SJSA1 (cell line): ENCODE data around the gene NAB2. TPM values are rescaled to one million over a fixed set of nuclear protein-coding genes. Genes with fewer than 3 reads are reported as not detected.
"Not testable (repeated sequence)": the region's sequence is repeated elsewhere in the genome, so short reads cannot be mapped to it uniquely, and the experiment has no call there.

Experiments used
- DNase-seq, 2 experiments: peaks; one replicate each; pipeline ENCODE4 v3.0.0-alpha.2; 2015 to 2020; ENCODE audit warnings: low spot score in 2 of 2, low read depth in 1 of 2
- H3K27ac ChIP-seq: fragments of 250-450 bp; sonication (Bioruptor Pico); 2 replicates; pipeline ENCODE4 v1.5.1; 2020; ENCODE audit warnings: mild to moderate bottlenecking, moderate library complexity
- H3K27me3 ChIP-seq: fragments of 250-450 bp; sonication (Bioruptor Pico); replicated peaks from 2 replicates; pipeline ENCODE4 v1.5.1; 2020; ENCODE audit warnings: mild to moderate bottlenecking, moderate library complexity
- H3K36me3 ChIP-seq: fragments of 250-450 bp; sonication (Bioruptor Pico); 2 replicates; pipeline ENCODE4 v1.5.1; 2020; ENCODE audit warnings: mild to moderate bottlenecking
- H3K4me1 ChIP-seq: fragments of 250-450 bp; sonication (Bioruptor Pico); replicated peaks from 2 replicates; pipeline ENCODE4 v1.6.1; 2021; ENCODE audit warnings: mild to moderate bottlenecking
- H3K4me3 ChIP-seq: fragments of 250-450 bp; sonication (Bioruptor Pico); 2 replicates; pipeline ENCODE4 v1.5.1; 2020; ENCODE audit warnings: mild to moderate bottlenecking
- H3K9me3 ChIP-seq: fragments of 250-450 bp; sonication (Bioruptor Pico); replicated peaks from 2 replicates; pipeline ENCODE4 v1.5.1; 2020; ENCODE audit warnings: mild to moderate bottlenecking
- total RNA-seq: library from RNA; depleted of rRNA; stranded (reverse); fragments of >200 nt; shearing (Covaris generic); gene quantifications from 2 replicates; pipeline ENCODE4 v1.2.3, GENCODE V29; 2014

NAB2 gene
- total RNA-seq, 1 experiment from 2014 or later: 21.6 TPM

- H3K9me3 ChIP-seq, H3K27ac ChIP-seq, H3K4me3 ChIP-seq, H3K27me3 ChIP-seq, H3K36me3 ChIP-seq, DNase-seq: not testable (repeated sequence)
- peaks cover 17% of the 10 kb centered on the region for H3K4me1 ChIP-seq
Measured at GRCh38 chr12:57120718-57121117, 31.8 kb downstream of the NAB2 start.

- Histone ChIP-seq H3K4me3 (no peak overlapping the region), H3K27me3 (no peaks in the 10 kb centered on the region), H3K4me1 (peaks cover 15% of the 10 kb centered on the region), H3K9me3 (no peaks in the 10 kb centered on the region), H3K27ac (no peak overlapping the region), H3K36me3 (no peaks in the 10 kb centered on the region)
- DNase-seq: no peak
Measured at GRCh38 chr12:57123813-57124212, 34.9 kb downstream of the NAB2 start.

GRCh38 chr12:57124261-57124877 is 35.5 kb downstream of the NAB2 start:
- H3K27me3 ChIP-seq: no peaks in the 10 kb centered on the region
- H3K27ac ChIP-seq: no peak overlapping the region
- no peak overlapping the region for H3K4me3 ChIP-seq
- H3K36me3 ChIP-seq: no peaks in the 10 kb centered on the region
- H3K9me3 ChIP-seq: no peaks in the 10 kb centered on the region
- peak; percentile 59 to 78 for DNase-seq
- H3K4me1 ChIP-seq: peaks cover 9% of the 10 kb centered on the region

GRCh38 chr12:57126061-57126460 is 37.1 kb downstream of the NAB2 start:
- Histone ChIP-seq H3K27me3 (no peaks in the 10 kb centered on the region), H3K27ac (no peak overlapping the region), H3K4me3 (no peak overlapping the region), H3K9me3 (no peaks in the 10 kb centered on the region), H3K36me3 (0 out of 2 replicates have a peak, but pooled peaks cover 2% of the 10 kb centered on the region), H3K4me1 (peaks cover 18% of the 10 kb centered on the region)
- DNase-seq: no peak

GRCh38 chr12:57126561-57126960 is 37.6 kb downstream of the NAB2 start:
- DNase-seq: no peak
- H3K27me3 ChIP-seq: no peaks in the 10 kb centered on the region
- no peak overlapping the region for H3K4me3 ChIP-seq
- H3K27ac ChIP-seq: no peak overlapping the region
- H3K36me3 ChIP-seq: peaks cover 6% of the 10 kb centered on the region; the same call in 1 of the 2 replicates
- no peaks in the 10 kb centered on the region for H3K9me3 ChIP-seq
- H3K4me1 ChIP-seq: peaks cover 23% of the 10 kb centered on the region

GRCh38 chr12:57127101-57127725 is 38.3 kb downstream of the NAB2 start:
- Histone ChIP-seq H3K4me1 (peaks cover 30% of the 10 kb centered on the region), H3K27ac (no peak overlapping the region), H3K36me3 (peaks cover 12% of the 10 kb centered on the region; the same call in 1 of the 2 replicates), H3K4me3 (peak overlapping the region; percentile 65), H3K9me3 (no peaks in the 10 kb centered on the region), H3K27me3 (no peaks in the 10 kb centered on the region)
- peak in 1 of 2 experiments; percentile 72 for DNase-seq

- DNase-seq: peak; percentile 85 to 90
- Histone ChIP-seq H3K27me3 (no peaks in the 10 kb centered on the region), H3K4me1 (peaks cover 37% of the 10 kb centered on the region), H3K36me3 (peaks cover 14% of the 10 kb centered on the region; the same call in 1 of the 2 replicates), H3K27ac (peak within 1 kb of the TSS; percentile 36), H3K4me3 (peak within 1 kb of the TSS; percentile 65), H3K9me3 (no peaks in the 10 kb centered on the region)
Measured at GRCh38 chr12:57127726-57128518, 39.0 kb downstream of the NAB2 start, which contains the start of gene LRP1. Gene LRP1 (plus strand): TSS chr12:57128483. CDS start chr12:57128965, 482 bp downstream.

- no peaks in the 10 kb centered on the region for H3K27me3 ChIP-seq
- no peak overlapping the region; the same call in 1 of the 2 replicates for H3K27ac ChIP-seq
- DNase-seq: no peak
- H3K9me3 ChIP-seq: no peaks in the 10 kb centered on the region
- H3K36me3 ChIP-seq: peaks cover 14% of the 10 kb centered on the region; the same call in 1 of the 2 replicates
- peak overlapping the region; percentile 65 for H3K4me3 ChIP-seq
- peaks cover 43% of the 10 kb centered on the region for H3K4me1 ChIP-seq
Measured at GRCh38 chr12:57128519-57129247, 39.8 kb downstream of the NAB2 start.

GRCh38 chr12:57129321-57129842 is 40.5 kb downstream of the NAB2 start:
- no peaks in the 10 kb centered on the region for H3K27me3 ChIP-seq
- no peak overlapping the region for H3K27ac ChIP-seq
- H3K36me3 ChIP-seq: peaks cover 14% of the 10 kb centered on the region; the same call in 1 of the 2 replicates
- H3K4me1 ChIP-seq: peaks cover 50% of the 10 kb centered on the region
- H3K4me3 ChIP-seq: peak overlapping the region; percentile 65
- no peaks in the 10 kb centered on the region for H3K9me3 ChIP-seq
- no peak for DNase-seq

- H3K4me1 ChIP-seq: peaks cover 55% of the 10 kb centered on the region
- H3K36me3 ChIP-seq: peaks cover 18% of the 10 kb centered on the region; the same call in 1 of the 2 replicates
- H3K9me3 ChIP-seq: no peaks in the 10 kb centered on the region
- no peak overlapping the region for H3K27ac ChIP-seq
- DNase-seq: no peak
- H3K4me3 ChIP-seq: peak overlapping the region; percentile 65
- H3K27me3 ChIP-seq: no peaks in the 10 kb centered on the region
Measured at GRCh38 chr12:57129889-57130288, 41.0 kb downstream of the NAB2 start.

GRCh38 chr12:57130941-57131340 is 42.0 kb downstream of the NAB2 start:
- peaks cover 66% of the 10 kb centered on the region for H3K4me1 ChIP-seq
- no peaks in the 10 kb centered on the region for H3K9me3 ChIP-seq
- no peak for DNase-seq
- H3K4me3 ChIP-seq: no peak overlapping the region
- no peak overlapping the region for H3K27ac ChIP-seq
- H3K27me3 ChIP-seq: no peaks in the 10 kb centered on the region
- peaks cover 29% of the 10 kb centered on the region for H3K36me3 ChIP-seq

- Histone ChIP-seq H3K4me3 (no peak overlapping the region), H3K9me3 (no peaks in the 10 kb centered on the region), H3K4me1 (peaks cover 72% of the 10 kb centered on the region), H3K27ac (peak overlapping the region; percentile 72), H3K36me3 (peaks cover 39% of the 10 kb centered on the region), H3K27me3 (no peaks in the 10 kb centered on the region)
- DNase-seq: no peak
Measured at GRCh38 chr12:57131896-57132744, 43.2 kb downstream of the NAB2 start.
